HG02623 (cell line): Measurements from ENCODE around the gene NDUFS8.

Source experiments
- ATAC-seq: cut with Tn5 transposase; IDR thresholded peaks from one replicate; pipeline ENCODE4 v1.9.1; 2021; ENCODE audit warnings: moderate library complexity; ENCODE audit not compliant: unreplicated experiment

NDUFS8 gene

DNA sequence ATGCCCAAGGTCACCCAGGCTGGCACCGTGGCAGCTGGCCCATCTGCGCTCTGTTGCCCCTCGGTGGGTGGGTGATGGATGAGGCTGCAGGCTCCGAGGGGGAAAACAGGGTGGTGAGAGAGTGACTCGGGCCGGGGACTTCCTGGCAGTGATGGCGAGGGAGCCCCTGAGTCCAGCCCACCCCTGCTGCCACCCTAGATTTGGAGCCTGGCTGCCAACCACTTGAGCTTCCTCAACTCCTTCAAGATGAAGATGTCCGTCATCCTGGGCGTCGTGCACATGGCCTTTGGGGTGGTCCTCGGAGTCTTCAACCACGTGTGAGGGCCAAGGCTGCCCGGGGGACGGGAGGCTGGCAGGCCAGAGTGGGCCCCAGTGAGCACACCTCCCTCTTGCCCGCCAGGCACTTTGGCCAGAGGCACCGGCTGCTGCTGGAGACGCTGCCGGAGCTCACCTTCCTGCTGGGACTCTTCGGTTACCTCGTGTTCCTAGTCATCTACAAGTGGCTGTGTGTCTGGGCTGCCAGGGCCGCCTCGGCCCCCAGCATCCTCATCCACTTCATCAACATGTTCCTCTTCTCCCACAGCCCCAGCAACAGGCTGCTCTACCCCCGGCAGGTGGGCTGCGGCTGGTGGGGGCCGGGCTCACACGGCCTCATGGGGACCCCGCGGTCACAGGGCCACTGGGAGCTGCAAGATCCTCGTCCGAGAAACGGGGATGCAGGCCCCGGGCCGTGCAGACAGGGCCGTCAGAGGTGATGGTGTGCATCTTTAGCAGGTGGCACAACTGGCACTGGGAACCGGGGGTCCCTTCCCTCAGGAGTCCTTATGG lies 18.4 kb downstream of the NDUFS8 start:
- ATAC-seq: no peak

DNA sequence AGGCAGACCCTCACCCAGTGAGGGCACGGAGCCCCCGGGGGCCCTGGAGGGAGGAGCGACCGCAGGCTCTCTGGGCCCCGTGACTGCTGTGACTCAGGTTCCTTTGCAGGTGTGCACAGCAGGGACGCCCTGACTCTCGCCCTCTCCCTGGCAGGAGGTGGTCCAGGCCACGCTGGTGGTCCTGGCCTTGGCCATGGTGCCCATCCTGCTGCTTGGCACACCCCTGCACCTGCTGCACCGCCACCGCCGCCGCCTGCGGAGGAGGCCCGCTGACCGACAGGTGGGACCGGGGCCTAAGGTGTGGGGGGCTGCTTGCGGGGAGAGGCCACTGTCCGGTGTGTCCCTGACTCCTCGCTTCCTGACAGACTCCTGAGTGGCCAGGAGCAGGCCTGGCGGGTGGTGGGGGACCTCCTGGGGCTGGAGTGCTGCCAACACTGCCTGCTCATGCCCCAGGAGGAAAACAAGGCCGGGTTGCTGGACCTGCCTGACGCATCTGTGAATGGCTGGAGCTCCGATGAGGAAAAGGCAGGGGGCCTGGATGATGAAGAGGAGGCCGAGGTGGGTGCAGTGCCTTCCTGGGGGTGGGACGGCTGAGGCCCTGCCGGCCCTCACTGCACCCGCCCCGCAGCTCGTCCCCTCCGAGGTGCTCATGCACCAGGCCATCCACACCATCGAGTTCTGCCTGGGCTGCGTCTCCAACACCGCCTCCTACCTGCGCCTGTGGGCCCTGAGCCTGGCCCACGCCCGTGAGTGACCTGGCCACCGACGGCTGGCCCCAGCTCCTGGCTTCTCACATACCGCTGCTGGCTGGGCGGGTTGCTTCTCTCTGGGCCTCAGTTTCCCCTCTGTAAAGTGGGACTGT lies 19.3 kb downstream of the NDUFS8 start:
- ATAC-seq: no peak

DNA sequence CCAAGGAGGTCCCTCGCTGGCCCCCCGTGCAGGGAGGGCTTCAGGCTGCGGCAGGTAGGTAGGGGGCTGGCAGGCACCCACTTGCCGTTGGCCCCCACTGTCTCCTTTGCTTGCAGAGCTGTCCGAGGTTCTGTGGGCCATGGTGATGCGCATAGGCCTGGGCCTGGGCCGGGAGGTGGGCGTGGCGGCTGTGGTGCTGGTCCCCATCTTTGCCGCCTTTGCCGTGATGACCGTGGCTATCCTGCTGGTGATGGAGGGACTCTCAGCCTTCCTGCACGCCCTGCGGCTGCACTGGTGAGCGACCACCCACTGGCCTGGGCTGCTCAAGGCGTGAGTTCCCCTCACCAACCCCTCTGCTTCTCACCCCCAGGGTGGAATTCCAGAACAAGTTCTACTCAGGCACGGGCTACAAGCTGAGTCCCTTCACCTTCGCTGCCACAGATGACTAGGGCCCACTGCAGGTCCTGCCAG lies 19.9 kb downstream of the NDUFS8 start:
- ATAC-seq: no peak

DNA sequence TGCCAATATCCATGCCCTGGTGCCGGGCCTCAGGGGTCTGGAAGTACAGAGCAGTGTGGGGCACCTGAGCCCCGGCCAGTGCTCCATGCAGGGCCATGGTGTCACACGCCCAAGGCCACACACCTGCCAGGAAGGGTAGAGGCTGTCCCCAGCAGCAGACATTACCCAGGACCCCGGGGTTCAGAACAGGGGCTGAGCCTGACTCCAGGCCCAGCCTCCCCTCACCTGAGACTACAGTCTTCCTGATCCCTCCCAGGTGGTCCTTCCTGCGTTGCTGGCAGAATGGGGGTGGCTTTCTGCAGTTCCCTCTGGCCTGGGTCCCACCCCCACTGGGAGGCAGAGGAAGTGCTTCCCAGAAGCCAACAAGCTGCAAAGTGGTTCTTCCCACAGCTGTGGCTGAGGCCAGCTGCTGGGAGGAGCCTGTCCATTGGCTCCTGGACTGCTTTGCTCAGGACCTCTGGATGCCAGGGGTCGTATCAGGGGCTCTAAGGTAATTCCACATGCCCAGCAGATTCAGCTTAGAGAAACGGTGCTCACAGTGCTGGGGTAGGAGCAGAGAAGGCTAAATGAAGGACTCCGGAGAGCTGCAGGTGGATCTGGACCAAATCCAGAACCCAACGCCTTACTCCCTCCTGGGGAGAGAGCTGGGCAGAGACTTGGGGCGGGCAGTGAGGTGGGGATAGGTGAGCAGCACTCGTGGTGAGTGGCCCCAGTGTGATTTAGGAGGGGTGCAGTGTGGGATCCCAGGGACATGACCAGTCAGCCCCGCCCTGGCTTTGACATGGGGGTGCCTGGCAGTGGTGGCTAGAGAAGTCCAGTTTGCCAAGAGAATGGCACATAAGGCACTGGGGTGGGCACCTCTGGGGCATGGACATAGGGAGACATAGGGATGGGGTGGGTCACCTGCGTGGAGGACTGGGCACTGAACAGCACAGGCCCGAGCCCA lies 21.0 kb downstream of the NDUFS8 start:
- ATAC-seq: no peak

DNA sequence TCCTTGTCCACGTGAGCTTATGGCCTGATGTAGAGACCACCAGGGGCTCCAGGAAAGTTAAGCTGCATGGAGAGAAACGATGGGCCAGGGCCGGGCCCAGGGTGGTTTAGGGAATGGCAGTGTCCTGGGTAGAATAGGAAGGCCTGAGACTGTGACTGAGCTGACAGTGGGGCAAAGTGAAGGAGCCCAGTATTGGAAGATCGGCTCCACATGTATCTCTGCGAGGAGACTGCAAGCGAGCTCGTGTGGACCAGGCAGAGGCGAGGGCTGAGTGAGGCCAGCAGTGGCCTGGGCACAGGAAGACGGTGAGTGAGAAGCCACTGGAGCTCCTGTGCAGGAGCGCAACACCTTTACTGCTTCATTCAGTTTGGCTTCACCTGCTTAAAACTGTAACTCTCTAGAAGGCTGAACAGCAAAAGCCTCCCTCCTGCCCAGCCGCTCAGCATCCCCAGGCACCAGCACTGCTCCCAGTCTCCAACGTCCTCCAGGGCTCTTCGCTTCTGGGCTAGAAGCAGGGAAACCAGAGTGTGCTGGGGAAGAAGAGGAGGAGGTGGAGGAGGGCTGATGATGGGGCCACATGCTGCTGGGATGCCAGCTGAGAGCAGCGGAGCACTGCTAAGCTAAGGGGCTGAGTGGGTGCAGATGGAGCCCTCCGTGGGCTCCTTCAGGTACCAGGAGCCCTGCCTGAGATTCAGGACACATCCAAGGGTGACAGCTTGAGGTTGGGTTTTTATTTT lies 21.8 kb downstream of the NDUFS8 start:
- ATAC-seq: no peak

DNA sequence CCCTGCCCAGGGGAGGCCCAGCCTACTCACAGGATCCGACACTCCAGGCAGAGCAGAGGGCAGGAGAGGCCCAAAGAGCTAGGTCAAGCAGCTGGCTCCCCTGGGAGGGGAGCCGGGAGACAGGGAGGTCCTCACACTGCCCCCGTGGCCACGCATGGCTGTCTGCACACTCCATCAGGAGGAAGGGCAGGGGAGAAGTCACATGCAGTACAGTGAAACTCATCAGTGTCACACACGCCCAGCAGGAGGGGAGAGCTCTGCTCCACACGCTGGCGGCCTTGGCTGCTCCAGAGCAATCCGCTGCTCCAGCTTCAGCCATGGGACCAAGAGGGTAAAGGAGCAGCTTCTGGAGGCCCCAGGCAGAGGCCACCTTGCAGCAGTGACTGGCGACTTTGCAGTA lies 22.6 kb downstream of the NDUFS8 start:
- no peak for ATAC-seq

DNA sequence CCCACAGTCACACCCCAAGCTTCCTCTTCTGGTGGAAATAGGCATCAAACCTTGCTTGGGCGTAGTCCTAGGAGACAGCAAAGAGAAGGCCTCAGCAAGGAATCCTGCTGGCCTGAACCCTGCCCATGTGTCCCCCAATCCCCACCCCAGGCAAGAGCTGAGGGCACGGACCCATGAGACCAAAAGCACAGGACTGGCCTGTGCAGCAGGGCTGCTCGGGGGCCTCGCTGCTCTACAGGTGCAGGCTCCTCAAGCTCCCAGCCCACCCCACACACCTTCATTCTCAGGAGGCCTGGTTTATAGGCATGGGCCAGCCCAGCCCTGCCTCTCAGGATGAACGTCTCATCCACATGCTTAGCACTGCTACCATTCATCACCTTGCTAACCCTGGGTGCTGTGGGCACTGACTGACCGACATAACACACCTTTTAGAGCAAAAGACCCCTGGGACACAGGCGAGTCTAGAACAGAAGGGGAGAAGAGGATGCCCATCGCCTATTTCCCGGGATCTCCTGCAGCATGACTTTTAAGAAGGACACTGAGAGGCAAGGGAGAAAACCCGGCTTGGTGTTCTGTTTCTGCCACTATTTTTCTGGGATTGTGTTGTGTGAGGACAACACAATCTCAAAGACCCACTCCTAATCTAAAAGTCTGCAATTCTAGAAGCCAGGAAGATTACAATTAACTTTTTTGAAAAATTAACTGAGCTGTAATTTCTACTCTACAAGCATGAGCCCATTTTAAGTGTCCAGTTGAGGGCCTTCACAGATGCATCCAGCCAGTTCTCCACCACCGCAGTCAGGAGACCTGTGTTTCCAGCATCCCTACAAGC lies 23.7 kb downstream of the NDUFS8 start:
- no peak for ATAC-seq

DNA sequence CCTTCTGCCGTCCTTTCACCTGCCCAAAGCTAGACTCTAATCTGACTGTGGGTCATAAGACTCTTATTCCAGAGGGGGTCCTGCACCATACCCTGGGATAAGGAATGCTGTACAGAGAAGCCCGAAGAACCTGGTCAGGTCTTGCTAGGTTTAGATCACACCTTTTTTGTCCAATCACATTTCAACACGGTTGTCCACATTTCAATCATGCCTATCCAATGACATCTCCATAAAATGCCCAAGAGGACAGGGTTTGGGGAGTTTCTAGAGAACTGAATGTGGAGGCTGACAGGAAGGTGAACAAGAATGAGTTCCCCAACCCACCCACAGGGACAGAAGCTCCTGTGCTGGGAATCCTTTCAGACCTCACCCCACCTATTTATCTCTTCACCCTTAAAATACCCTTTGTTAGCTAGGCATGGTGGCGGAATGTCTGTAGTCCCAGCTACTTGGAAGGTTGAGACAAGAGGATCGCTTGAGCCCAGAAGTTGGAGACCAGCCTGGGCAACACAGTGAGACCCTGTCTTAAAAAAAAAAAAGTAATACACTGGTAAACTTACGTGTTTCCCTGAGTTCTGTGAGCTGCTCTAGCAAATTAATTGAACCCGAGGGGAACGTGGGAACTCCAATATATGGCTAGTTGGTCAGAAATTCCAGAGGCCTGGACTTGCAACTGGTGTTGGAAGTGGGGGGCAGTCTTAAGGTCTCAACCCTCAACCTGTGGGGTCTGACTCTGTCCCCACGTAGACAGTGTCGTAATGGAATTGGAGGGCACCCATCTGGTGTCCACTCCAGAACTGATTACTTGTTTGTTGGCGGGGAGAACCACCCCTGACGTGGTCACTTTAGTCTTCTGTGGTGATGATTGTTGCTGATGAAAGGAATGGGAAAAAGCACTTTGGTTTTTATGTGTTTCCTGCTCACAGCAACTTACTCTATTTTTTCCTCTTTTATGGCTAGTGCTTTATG lies 26.1 kb downstream of the NDUFS8 start:
- ATAC-seq: no peak

DNA sequence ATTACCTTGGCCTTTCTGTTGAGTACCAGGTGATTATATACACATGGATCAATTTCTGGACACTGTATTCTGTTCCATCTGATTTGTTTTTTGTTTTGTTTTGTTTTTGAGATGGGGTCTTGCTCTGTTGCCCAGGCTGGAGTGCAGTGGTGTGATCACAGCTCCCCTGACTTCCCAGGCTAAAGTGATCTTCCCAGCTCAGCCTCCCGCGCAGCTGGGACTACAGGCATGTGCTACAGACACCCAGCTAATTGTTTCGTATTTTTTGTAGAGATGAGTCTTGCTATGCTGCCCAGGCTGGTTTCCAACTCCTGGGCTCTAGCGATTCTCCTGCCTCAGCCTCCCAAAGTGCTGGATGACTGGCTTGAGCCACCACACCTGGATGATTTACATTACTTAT lies 27.3 kb downstream of the NDUFS8 start:
- ATAC-seq: no peak

DNA sequence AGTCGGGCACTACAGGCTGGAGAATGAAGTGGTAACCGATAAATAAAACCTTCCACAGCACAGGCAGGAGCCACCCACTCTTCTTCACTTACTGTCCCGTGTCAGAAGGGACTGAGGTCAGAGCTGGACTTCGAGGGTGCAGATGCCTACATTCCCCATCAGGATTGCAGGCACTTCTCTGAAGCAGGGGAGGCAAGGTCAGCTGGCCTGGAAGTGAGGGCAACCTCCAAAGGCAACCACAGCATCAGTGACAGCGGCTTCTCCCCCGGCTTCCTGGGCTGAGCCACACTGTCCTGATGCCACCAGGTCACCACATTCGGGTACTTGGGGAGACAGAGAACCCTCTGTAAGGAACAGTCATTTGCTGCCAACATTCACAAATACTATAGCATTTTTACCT lies 31.0 kb downstream of the NDUFS8 start:
- no peak for ATAC-seq

DNA sequence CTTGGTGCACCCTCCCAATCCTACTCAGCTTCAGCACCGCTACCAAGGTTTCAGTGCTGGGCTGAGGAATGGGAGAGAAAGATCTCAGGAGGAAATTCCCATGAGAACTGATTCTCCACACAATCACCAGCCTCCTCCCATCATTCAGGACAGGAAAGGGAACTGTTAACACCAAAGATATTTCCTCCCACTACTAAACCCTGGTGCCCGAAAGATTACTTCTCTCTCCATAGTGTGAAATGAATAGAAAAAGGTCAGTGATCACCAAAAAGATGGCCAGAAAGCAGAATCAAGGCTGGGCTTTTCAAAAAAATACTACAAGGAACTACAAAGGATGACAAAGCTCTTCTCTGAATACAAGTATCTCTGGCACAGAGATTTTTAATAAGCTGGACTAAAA lies 34.4 kb downstream of the NDUFS8 start:
- ATAC-seq: no peak

DNA sequence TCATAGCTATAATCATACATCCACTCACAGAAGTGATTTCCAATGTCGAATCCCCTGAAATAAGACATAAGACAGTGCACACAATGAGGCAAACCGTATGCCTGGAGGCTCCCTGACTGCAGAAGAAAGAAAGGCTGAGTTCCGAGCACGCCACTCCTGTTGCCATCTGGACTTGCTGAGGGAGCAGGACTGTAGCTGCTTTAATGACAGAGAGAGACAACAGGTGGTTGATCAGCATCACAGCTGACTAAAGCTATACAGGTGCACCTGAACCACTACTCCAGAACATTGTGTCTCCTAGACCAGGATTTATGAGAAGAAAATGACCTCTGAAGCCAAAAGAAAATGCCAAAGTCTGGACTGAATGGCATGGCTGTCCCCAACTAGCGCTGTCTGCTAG lies 35.4 kb downstream of the NDUFS8 start:
- no peak for ATAC-seq

DNA sequence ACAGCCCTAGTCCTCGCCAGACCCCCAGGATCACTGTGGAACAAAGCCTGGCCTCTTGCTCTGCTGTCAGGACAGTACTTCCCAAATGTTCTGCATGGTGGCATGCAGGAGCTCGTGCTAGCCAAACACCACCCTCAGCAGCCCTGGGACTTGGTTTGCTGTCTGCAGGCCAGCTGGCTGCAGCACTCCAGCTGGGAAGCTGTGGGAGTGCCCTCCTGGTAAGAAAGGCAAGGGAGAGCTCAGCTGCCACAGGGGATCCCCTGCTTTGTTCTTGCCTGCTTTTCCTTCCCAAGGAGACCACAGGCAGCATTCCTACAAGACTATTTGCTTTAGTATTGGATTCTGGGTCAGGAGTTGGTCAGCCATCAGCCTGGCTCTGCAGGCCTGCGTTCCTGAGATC lies 36.3 kb downstream of the NDUFS8 start:
- no peak for ATAC-seq

DNA sequence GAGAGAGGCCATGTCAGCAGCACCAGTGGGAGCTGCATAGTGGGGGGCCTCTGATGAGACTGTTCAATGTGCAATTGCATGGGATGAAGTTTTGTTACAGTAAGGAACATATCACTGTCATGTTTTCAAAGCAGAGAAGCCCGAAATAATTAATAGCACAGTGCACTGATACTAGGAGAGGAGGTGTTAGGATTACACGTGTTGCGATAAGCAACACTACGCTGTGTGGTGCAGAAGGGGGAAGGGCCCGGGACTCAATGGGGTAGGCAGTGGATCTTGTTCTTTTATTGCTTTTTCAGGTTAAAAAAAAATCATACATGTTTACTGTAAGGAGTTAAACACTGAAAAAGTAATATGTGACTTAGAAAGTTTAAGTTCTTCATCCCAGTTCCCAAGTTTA lies 37.5 kb downstream of the NDUFS8 start:
- ATAC-seq: no peak

DNA sequence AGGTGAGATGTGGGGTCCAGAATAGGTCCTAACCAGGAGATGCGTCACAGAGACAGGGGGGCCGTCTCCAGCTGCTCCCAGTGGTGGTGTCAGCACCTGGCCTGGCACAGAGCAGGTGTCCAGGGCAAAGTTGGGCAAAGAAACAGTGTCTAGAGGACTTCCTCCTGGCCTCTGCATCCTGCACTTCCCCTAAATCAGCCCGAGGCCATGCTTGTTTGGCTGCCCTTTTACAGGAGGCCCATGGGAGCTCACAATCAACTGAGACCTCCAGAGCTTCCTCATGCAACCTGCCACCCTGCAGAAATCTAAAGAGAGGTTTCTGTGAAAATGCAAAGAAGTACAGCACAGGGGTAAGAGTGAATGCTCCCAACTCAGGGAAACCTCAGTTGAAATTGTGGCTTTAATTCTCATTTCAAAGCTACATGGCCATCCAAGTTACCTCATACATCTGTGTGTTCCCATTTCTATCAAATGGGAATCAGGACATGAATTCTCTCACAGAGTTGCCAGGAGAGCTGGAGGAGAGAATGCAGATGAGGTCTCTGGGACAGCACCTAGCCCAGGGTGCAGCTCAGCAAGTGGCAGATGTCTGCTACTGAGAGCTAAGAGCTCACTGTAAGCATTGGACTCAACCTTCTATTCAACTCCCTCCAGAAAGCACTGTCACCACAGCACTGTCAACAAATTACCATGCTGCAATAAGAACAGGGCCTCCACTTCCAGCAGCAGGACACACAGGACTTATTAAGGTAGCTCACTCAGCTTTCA lies 41.0 kb downstream of the NDUFS8 start:
- ATAC-seq: no peak

DNA sequence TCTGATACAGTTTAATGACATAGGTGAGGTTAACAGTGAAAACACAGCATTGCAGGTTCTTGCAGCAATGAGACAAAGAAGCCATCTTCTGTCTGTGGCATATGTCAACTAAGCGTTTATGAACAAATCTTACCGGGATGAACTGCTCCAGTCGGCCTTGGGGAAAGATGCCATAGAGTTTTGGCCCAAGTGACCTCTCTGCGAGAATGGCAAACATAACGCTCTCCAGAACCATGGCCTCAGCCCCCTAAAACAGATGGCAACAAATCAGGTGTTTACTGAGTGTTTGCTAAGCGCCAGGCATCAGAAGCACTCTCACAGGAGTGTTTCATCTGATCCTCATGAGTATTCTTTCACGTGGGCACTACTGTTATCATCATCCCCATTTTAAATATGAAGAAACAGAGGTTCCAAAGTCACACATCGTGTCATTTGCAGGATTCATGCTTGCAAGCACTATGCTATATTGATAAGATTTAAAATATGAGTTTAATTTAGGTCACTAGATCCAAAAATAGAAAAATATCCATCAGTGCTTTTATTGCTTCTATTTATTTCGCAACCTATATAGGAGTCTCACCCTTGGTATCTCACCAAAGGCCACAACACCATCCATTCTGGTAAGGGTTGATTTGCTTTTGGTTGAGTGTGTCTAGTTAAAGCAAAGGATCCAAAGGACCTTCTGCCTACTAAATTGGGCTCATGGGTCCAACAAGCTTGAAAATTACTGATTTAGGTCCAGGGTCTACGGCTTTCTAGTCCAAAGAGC lies 44.3 kb downstream of the NDUFS8 start:
- no peak for ATAC-seq
